PC-3 (cell line): Measurements from ENCODE around the gene IER3IP1.

Experiments
- EZH2phosphoT487 ChIP-seq: fragments of 300-600 bp; sonication (generic); IDR thresholded peaks from 2 replicates; pipeline ENCODE4 v1.6.1; 2018; ENCODE audit warnings: mild to moderate bottlenecking, antibody characterized with exemption, low read length, borderline replicate concordance
- TF ChIP-seq, protein P1 (sequence below): fragments of 300-600 bp; sonication (generic); conservative IDR thresholded peaks from 2 replicates; pipeline ENCODE4 v1.5.1; 2017; ENCODE audit warnings: antibody characterized with exemption, low read depth, mild to moderate bottlenecking, low read length

DNA sequence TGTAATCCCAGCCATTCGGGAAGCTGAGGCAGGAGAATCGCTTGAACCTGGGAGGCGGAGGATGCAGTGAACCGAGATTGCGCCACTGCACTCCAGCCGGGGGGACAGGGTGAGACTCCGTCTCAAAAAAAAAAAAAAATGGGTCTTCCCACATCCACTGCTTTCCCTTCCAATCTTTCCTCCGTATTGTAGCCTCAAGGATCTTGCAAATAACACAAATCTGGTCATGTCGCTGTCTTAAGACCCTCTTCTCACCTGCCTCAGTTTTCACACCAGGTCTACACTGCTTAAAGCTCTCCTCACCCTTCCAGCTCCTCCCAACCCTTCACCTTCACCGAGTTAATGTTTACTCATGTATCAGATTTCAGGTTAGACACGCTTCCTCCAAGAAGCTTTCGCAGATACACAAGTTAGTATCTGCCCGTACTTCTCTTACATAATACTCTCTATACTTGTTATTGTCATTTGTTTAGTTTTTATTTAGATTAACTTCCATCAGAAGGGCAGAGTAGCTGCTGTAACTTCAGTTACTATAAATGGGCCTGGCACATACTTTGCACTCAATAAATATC is 1.5 kb downstream of the IER3IP1 start:
- TF ChIP-seq, protein P1, sequence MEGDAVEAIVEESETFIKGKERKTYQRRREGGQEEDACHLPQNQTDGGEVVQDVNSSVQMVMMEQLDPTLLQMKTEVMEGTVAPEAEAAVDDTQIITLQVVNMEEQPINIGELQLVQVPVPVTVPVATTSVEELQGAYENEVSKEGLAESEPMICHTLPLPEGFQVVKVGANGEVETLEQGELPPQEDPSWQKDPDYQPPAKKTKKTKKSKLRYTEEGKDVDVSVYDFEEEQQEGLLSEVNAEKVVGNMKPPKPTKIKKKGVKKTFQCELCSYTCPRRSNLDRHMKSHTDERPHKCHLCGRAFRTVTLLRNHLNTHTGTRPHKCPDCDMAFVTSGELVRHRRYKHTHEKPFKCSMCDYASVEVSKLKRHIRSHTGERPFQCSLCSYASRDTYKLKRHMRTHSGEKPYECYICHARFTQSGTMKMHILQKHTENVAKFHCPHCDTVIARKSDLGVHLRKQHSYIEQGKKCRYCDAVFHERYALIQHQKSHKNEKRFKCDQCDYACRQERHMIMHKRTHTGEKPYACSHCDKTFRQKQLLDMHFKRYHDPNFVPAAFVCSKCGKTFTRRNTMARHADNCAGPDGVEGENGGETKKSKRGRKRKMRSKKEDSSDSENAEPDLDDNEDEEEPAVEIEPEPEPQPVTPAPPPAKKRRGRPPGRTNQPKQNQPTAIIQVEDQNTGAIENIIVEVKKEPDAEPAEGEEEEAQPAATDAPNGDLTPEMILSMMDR = no peak
- no peak for TF ChIP-seq EZH2phosphoT487
